Esophagus squamous epithelium (tissue), 5 donors: Measurements from ENCODE around the gene SMARCAL1. TPM values are rescaled to one million over a fixed set of nuclear protein-coding genes. Genes with fewer than 3 reads are reported as not detected.

ENCODE experiments used
- DNase-seq: peaks from one replicate; lab custom pipeline; 2025; lab: John Stamatoyannopoulos, UW
- H3K27ac ChIP-seq, 4 donors: fragments of 200-600 bp; sonication (generic); one replicate each; pipeline ENCODE4 v1.5.1; 2016 to 2019; ENCODE audit warnings: mild to moderate bottlenecking in 1 of 4
- H3K27me3 ChIP-seq, 4 donors: fragments of 200-600 bp; sonication (generic); 1 replicate in 3 of 4; 2 replicates in 1 of 4; pipeline versions ENCODE4 v1.5.1 to v1.6.0; 2017 to 2021; ENCODE audit warnings: antibody characterized with exemption in 1 of 4
- H3K36me3 ChIP-seq, 3 donors: fragments of 200-600 bp; sonication (generic); one replicate each; pipeline ENCODE4 v1.5.1; 2016 to 2019
- H3K4me1 ChIP-seq, 3 donors: fragments of 200-600 bp; sonication (generic); one replicate each; pipeline ENCODE4 v1.5.1; 2017 to 2019
- H3K4me3 ChIP-seq, 4 donors: fragments of 200-600 bp; sonication (generic); 1 replicate in 3 of 4; 2 replicates in 1 of 4; pipeline ENCODE4 v1.5.1; 2016 to 2019; ENCODE audit warnings: mild to moderate bottlenecking in 2 of 4, moderate library complexity in 1 of 4
- H3K9me3 ChIP-seq, 3 donors: fragments of 200-600 bp; sonication (generic); one replicate each; pipeline ENCODE4 v1.5.1; 2016 to 2019
- POLR2A ChIP-seq, 4 donors: fragments of 450-650 bp; IDR thresholded peaks; one replicate each; pipeline ENCODE4 v1.6.1; 2017; ENCODE audit warnings: antibody characterized with exemption in 4 of 4, mild to moderate bottlenecking in 4 of 4, moderate library complexity in 3 of 4
- WGBS, 2 donors: methylation state at CpG; one replicate each; pipeline ENCODE4 v1.1.5; 2018; 5-methylcytosine and 5-hydroxymethylcytosine counted together
- intact Hi-C: fragments of 100-400 bp; cut with DNase I; formaldehyde crosslinking; loops from one replicate; pipeline ENCODE4 v1.15.0; 2022
- total RNA-seq, 4 donors: library from RNA; depleted of rRNA; stranded (reverse); fragments of >200 nt; gene quantifications; one replicate each; pipeline ENCODE4 v1.1.0, GENCODE V29; 2016
- TF ChIP-seq, protein P1 (sequence below), 6 experiments: fragments of 450-650 bp in 4 of 6; fragments of 200-600 bp in 2 of 6; sonication (generic) in 2 of 6; IDR thresholded peaks; one replicate each; pipeline ENCODE4 v1.5.1; 2016 to 2019; ENCODE audit warnings: antibody characterized with exemption in 6 of 6, mild to moderate bottlenecking in 4 of 6, moderate library complexity in 4 of 6
- donor health status: DM: yes; HTN: yes; CAD: no.

SMARCAL1 gene
- total RNA-seq, 4 donors from 2014 or later = 10.3 to 27.1 (median 18.1) TPM

GRCh38 chr2:216423071-216423470, 10.8 kb downstream of the SMARCAL1 start:
- Histone ChIP-seq H3K9me3 (no peaks in the 10 kb centered on the region), H3K4me1 (no peaks in the 10 kb centered on the region), H3K27ac (no peak overlapping the region), H3K36me3 (peaks cover 19 to 94% (median 35%) of the 10 kb centered on the region in 3 donors), H3K4me3 (no peak overlapping the region), H3K27me3 (no peaks in the 10 kb centered on the region)
- 96 to 100% methylated on average over 2 of the region's 2 CpGs for WGBS, 2 donors
- TF ChIP-seq, protein P1, sequence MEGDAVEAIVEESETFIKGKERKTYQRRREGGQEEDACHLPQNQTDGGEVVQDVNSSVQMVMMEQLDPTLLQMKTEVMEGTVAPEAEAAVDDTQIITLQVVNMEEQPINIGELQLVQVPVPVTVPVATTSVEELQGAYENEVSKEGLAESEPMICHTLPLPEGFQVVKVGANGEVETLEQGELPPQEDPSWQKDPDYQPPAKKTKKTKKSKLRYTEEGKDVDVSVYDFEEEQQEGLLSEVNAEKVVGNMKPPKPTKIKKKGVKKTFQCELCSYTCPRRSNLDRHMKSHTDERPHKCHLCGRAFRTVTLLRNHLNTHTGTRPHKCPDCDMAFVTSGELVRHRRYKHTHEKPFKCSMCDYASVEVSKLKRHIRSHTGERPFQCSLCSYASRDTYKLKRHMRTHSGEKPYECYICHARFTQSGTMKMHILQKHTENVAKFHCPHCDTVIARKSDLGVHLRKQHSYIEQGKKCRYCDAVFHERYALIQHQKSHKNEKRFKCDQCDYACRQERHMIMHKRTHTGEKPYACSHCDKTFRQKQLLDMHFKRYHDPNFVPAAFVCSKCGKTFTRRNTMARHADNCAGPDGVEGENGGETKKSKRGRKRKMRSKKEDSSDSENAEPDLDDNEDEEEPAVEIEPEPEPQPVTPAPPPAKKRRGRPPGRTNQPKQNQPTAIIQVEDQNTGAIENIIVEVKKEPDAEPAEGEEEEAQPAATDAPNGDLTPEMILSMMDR (IDR thresholded peaks at IDR 0.05) = no peak
- no peak for TF ChIP-seq POLR2A (IDR thresholded peaks at IDR 0.05)
- no peak for DNase-seq
- intact Hi-C loops = no loop called here

GRCh38 chr2:216424274-216424673, 12.0 kb downstream of the SMARCAL1 start:
- Histone ChIP-seq H3K27ac (no peak overlapping the region), H3K4me1 (no peaks in the 10 kb centered on the region), H3K27me3 (no peaks in the 10 kb centered on the region), H3K4me3 (no peak overlapping the region), H3K36me3 (peaks cover 19 to 99% (median 38%) of the 10 kb centered on the region in 3 donors), H3K9me3 (no peaks in the 10 kb centered on the region)
- TF ChIP-seq, protein P1 (IDR thresholded peaks at IDR 0.05) = no peak
- WGBS, 2 donors = 71 to 83% methylated on average over 1 of the region's 1 CpG
- DNase-seq = no peak
- intact Hi-C loops = no loop called here

DNA sequence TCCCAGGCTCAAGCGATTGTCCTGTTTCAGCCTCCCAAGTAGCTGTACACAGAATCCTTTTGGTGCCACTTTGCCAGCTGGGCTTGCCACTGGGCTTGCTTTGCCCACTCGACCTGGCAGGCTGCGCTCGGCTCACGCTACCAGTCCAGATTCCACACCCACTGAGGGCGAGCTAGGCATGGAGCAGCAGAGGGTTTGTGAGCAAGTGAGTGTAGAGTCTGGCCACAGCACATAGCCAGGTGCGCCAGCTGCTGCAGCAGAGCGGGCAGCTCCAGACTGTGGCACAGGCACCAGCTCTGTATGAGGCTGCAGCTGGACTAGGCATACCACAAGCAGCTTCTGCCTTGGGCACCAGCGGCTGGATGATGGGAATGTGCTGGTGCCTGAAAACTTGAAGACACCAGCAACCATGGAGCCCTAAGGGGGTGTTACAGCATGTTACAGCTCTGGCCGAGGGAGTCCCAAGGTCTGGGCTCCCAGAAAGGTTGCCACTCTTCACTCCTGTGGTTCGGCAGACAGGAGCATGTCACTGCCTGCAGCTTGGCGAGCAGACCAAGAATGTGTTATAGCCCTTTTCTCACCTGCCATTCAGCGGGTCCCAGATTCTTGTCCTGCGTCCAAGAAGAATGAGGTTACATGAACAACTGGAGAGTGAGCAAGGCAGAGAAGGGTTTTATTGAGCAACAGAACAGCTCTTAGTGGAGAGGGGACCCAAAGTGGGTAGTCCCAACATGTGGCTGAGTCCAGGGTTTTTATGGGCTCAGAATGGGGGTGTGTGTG, 12.9 kb downstream of the SMARCAL1 start:
- Histone ChIP-seq H3K4me1 (no peaks in the 10 kb centered on the region), H3K9me3 (no peaks in the 10 kb centered on the region), H3K27ac (no peak overlapping the region), H3K4me3 (no peak overlapping the region), H3K36me3 (peaks cover 19 to 99% (median 46%) of the 10 kb centered on the region in 3 donors), H3K27me3 (no peaks in the 10 kb centered on the region)
- DNase-seq = no peak
- intact Hi-C loops = no loop called here
- 91 to 100% methylated on average over 1 to 5 of the region's 14 CpGs for WGBS, 2 donors
- TF ChIP-seq, protein P1 (IDR thresholded peaks at IDR 0.05) = no peak
- no peak for TF ChIP-seq POLR2A (IDR thresholded peaks at IDR 0.05)

DNA sequence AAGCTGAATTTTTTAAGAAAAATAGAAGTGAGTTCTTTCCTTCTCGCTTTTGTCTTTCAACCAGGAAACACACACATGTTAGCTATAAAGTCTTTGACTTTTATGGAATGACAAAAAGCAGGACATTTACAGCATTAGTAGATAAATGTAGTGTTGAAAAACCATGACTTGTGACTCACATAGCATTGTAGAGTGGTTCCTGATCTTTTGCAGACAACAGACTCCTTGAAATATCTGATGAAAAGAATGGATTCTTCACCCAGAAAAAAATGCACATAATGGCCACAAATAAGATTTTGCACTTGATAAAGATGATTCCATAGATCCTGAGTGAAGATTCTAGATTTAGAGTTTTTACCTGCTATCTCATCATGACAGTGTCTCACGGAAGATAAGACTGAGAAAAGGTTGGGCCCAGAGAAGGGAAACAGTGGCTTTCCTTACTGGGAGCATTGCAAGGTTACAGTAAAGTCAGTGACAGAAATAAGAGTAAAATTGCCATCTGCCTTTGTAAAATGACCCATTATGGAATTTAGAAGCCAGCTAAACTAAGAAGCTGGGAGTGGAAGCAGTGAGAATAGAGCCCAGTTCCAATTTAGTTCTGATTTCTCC, 14.0 kb downstream of the SMARCAL1 start:
- no peaks in the 10 kb centered on the region for H3K9me3 ChIP-seq
- H3K27me3 ChIP-seq = no peaks in the 10 kb centered on the region
- WGBS, 2 donors = 93 to 96% methylated on average over 2 of the region's 2 CpGs
- peaks cover 14 to 99% (median 46%) of the 10 kb centered on the region in 3 donors for H3K36me3 ChIP-seq
- intact Hi-C loops = no loop called here
- no peaks in the 10 kb centered on the region for H3K4me1 ChIP-seq
- H3K27ac ChIP-seq = no peak overlapping the region
- DNase-seq = no peak
- no peak overlapping the region for H3K4me3 ChIP-seq
- no peak for TF ChIP-seq POLR2A (IDR thresholded peaks at IDR 0.05)
- TF ChIP-seq, protein P1 (IDR thresholded peaks at IDR 0.05) = no peak

- H3K27ac ChIP-seq = no peak overlapping the region
- TF ChIP-seq, protein P1 (IDR thresholded peaks at IDR 0.05) = no peak
- no peak for TF ChIP-seq POLR2A (IDR thresholded peaks at IDR 0.05)
Measured at GRCh38 chr2:216426938-216427337, 14.7 kb downstream of the SMARCAL1 start.

More at GRCh38 chr2:216426938-216427337, 14.7 kb downstream of the SMARCAL1 start:
- Histone ChIP-seq H3K36me3 (peaks cover 8 to 99% (median 39%) of the 10 kb centered on the region in 3 donors), H3K4me1 (no peaks in the 10 kb centered on the region), H3K27me3 (no peaks in the 10 kb centered on the region), H3K4me3 (no peak overlapping the region), H3K9me3 (no peaks in the 10 kb centered on the region)
- 59 to 80% methylated on average over 4 of the region's 4 CpGs for WGBS, 2 donors
- no peak for DNase-seq
- intact Hi-C loops = no loop called here
